SK-N-SH (cell line): ENCODE data around the gene RNF11. TPM values are rescaled to one million over a fixed set of nuclear protein-coding genes. Genes with fewer than 3 reads are reported as not detected.

Experiments
- CTCF ChIA-PET: fragments of 300-600, 350-600 bp; formaldehyde crosslinking; extraction: SDS; loops from one replicate; lab custom pipeline; 2021; lab: Yijun Ruan, JAX
- POLR2A ChIA-PET: fragments of 350-600 bp; sonication (Branson Sonifier 250); formaldehyde crosslinking; extraction: SDS; loops from one replicate; lab custom pipeline; 2020; ENCODE audit warnings: antibody characterized with exemption, inconsistent platforms; lab: Yijun Ruan, JAX
- DNase-seq: peaks from one replicate; pipeline ENCODE4 v3.0.0; 2012
- H2AFZ ChIP-seq: fragments of 200-600 bp; sonication (generic); 2 replicates; pipeline ENCODE4 v1.8.1; 2016; ENCODE audit warnings: antibody characterized with exemption, mild to moderate bottlenecking, low read depth
- H3F3A ChIP-seq: fragments of 200-600 bp; sonication (generic); replicated peaks from 2 replicates; pipeline ENCODE3; 2016; ENCODE audit warnings: antibody characterized with exemption, mild to moderate bottlenecking; ENCODE audit not compliant: insufficient read depth
- H3K27ac ChIP-seq, 2 experiments: fragments of 200-500 bp in 1 of 2; fragments of 200-600 bp in 1 of 2; sonication (Bioruptor generic) in 1 of 2; sonication (generic), shearing (Covaris generic) in 1 of 2; 2 replicates each; pipeline versions ENCODE4 v1.5.1 to v1.6.1; 2014 to 2016; ENCODE audit warnings: low read depth in 2 of 2, inconsistent platforms in 1 of 2, low read length in 1 of 2, mild to moderate bottlenecking in 1 of 2, mixed read lengths in 1 of 2
- H3K27me3 ChIP-seq: fragments of 200-600 bp; sonication (generic), shearing (Covaris generic); 2 replicates; pipeline ENCODE4 v1.6.1; 2016; ENCODE audit warnings: mixed run types; ENCODE audit not compliant: insufficient read depth
- H3K36me3 ChIP-seq, 2 experiments: fragments of 200-500 bp in 1 of 2; fragments of 200-600 bp in 1 of 2; sonication (Bioruptor generic) in 1 of 2; sonication (generic) in 1 of 2; replicated peaks in 1 of 2; 2 replicates each; pipeline versions ENCODE3 to v1.5.1; 2014 to 2016; ENCODE audit warnings: low read length in 1 of 2, mild to moderate bottlenecking in 1 of 2; ENCODE audit not compliant: insufficient read depth in 2 of 2, control insufficient read depth in 1 of 2
- H3K4me1 ChIP-seq, 2 experiments: fragments of 200-500 bp in 1 of 2; fragments of 200-600 bp in 1 of 2; sonication (Bioruptor generic) in 1 of 2; sonication (generic), shearing (Covaris generic) in 1 of 2; 2 replicates each; pipeline versions ENCODE4 v1.5.1 to v1.6.1; 2014 to 2016; ENCODE audit warnings: low read depth in 1 of 2, low read length in 1 of 2, mixed run types in 1 of 2; ENCODE audit not compliant: insufficient read depth in 2 of 2, control insufficient read depth in 1 of 2
- H3K4me2 ChIP-seq: fragments of 200-600 bp; sonication (generic), shearing (Covaris generic); 2 replicates; pipeline ENCODE4 v1.6.1; 2017; ENCODE audit warnings: mixed run types
- H3K4me3 ChIP-seq, 2 experiments: fragments of 200-500 bp in 1 of 2; fragments of 200-600 bp in 1 of 2; sonication (Bioruptor generic) in 1 of 2; sonication (generic), shearing (Covaris generic) in 1 of 2; 2 replicates each; pipeline versions ENCODE4 v1.5.1 to v1.8.1; 2014 to 2016; ENCODE audit warnings: low read depth in 2 of 2, inconsistent platforms in 1 of 2, low read length in 1 of 2, mild to moderate bottlenecking in 1 of 2, mixed read lengths in 1 of 2, moderate library complexity in 1 of 2
- H3K79me2 ChIP-seq: fragments of 200-600 bp; sonication (generic); 2 replicates; pipeline ENCODE4 v1.8.1; 2017; ENCODE audit warnings: mild to moderate bottlenecking; ENCODE audit not compliant: insufficient read depth
- H3K9ac ChIP-seq: fragments of 200-600 bp; sonication (generic); 2 replicates; pipeline ENCODE4 v1.6.1; 2017; ENCODE audit warnings: mixed run types
- H3K9me2 ChIP-seq: fragments of 200-600 bp; sonication (generic); 2 replicates; pipeline ENCODE4 v1.6.1; 2017; ENCODE audit warnings: mixed run types
- H3K9me3 ChIP-seq: fragments of 200-600 bp; sonication (generic); 2 replicates; pipeline ENCODE4 v1.6.1; 2017; ENCODE audit warnings: mixed run types, mild to moderate bottlenecking, moderate library complexity
- H4K20me1 ChIP-seq: fragments of 200-600 bp; sonication (generic); 2 replicates; pipeline ENCODE4 v1.6.1; 2017; ENCODE audit warnings: mild to moderate bottlenecking, mixed run types; ENCODE audit not compliant: insufficient read depth
- CHD2 ChIP-seq: fragments of 150-350 bp; IDR thresholded peaks from 2 replicates; pipeline ENCODE4 v1.6.1; 2018; ENCODE audit warnings: low read length; ENCODE audit not compliant: partially characterized antibody
- EZH2phosphoT487 ChIP-seq: fragments of 200-600 bp; sonication (generic); IDR thresholded peaks from 2 replicates; pipeline ENCODE4 v1.6.1; 2017; ENCODE audit warnings: low read depth, mixed run types, mild to moderate bottlenecking, antibody characterized with exemption, moderate library complexity, borderline replicate concordance
- FOXJ3 ChIP-seq: sonication (generic); formaldehyde crosslinking; IDR thresholded peaks from 2 replicates; pipeline ENCODE4 v1.5.1; 2020; ENCODE audit warnings: mild to moderate bottlenecking, missing genetic modification reagents
- FOXM1 ChIP-seq: IDR thresholded peaks from 2 replicates; pipeline ENCODE4 v1.4.0; 2012; ENCODE audit warnings: low read depth, mild to moderate bottlenecking
- GABPA ChIP-seq: IDR thresholded peaks from 2 replicates; pipeline ENCODE4 v1.4.0; 2012; ENCODE audit warnings: low read depth, mild to moderate bottlenecking
- IRF3 ChIP-seq: fragments of 150-350 bp; IDR thresholded peaks from 2 replicates; pipeline ENCODE4 v1.6.1; 2016; ENCODE audit warnings: mild to moderate bottlenecking, low read depth, low read length
- JUND ChIP-seq: IDR thresholded peaks from 2 replicates; pipeline ENCODE4 v1.4.0; 2012
- NRF1 ChIP-seq: IDR thresholded peaks from 2 replicates; pipeline ENCODE4 v1.6.1; 2012; ENCODE audit warnings: low read depth, mild to moderate bottlenecking, low read length
- RAD21 ChIP-seq: IDR thresholded peaks from 2 replicates; pipeline ENCODE4 v1.6.1; 2012; ENCODE audit warnings: mild to moderate bottlenecking, low read length
- RCOR1 ChIP-seq: fragments of 150-350 bp; IDR thresholded peaks from 2 replicates; pipeline ENCODE4 v1.6.1; 2017; ENCODE audit warnings: antibody characterized with exemption, low read length
- REST ChIP-seq: IDR thresholded peaks from 2 replicates; pipeline ENCODE4 v1.6.1; 2012; ENCODE audit warnings: mild to moderate bottlenecking, low read depth, low read length, moderate library complexity
- RFX5 ChIP-seq: IDR thresholded peaks from 2 replicates; pipeline ENCODE4 v1.6.1; 2012; ENCODE audit warnings: mild to moderate bottlenecking, improper control_type of control experiment, low read length
- RXRA ChIP-seq: IDR thresholded peaks from 2 replicates; pipeline ENCODE4 v1.4.0; 2012; ENCODE audit warnings: low read depth, mild to moderate bottlenecking, borderline replicate concordance
- SIN3A ChIP-seq: IDR thresholded peaks from 2 replicates; pipeline ENCODE4 v1.6.1; 2012; ENCODE audit warnings: low read depth, mild to moderate bottlenecking, low read length, moderate library complexity, borderline replicate concordance
- USF2 ChIP-seq: fragments of 150-350 bp; IDR thresholded peaks from 2 replicates; pipeline ENCODE4 v1.6.1; 2017; ENCODE audit warnings: antibody characterized with exemption, low read length, low read depth, borderline replicate concordance
- YY1 ChIP-seq: IDR thresholded peaks from 2 replicates; pipeline ENCODE4 v1.4.0; 2012; ENCODE audit warnings: low read depth, mild to moderate bottlenecking
- WGBS: methylation state at CpG from one replicate; pipeline ENCODE4 v1.1.6; 2017; ENCODE audit warnings: low lambda C conversion rate; 5-methylcytosine and 5-hydroxymethylcytosine counted together
- polyA plus RNA-seq, 3 experiments: library from polyadenylated mRNA; depleted of rRNA; stranded (reverse); fragments of >200 nt; gene quantifications; 2 replicates each; pipeline ENCODE4 v1.2.3, GENCODE V29; 2012

Gene RNF11
- polyA plus RNA-seq, 1 of the 3 experiments (the other 2 are of a cell fraction), result 62.5 TPM

- no peak for TF ChIP-seq FOXM1
- TF ChIP-seq YY1, result no peak
- TF ChIP-seq EZH2phosphoT487, result no peak
- TF ChIP-seq REST, result no peak
- no peak for TF ChIP-seq RFX5
- no peak for TF ChIP-seq RAD21
These were observed 75.8 kb downstream of the RNF11 start (continued) for GRCh38 chr1:51311826-51312225.

GRCh38 chr1:51312718-51313117, 76.6 kb downstream of the RNF11 start:
- H3K27ac ChIP-seq, result no peak overlapping the region
- no peak overlapping the region for H3K9ac ChIP-seq
- CTCF ChIA-PET, result interaction anchor here (2.9 kb wide), 1 partner anchor 16 kb away, joined by 11 read pairs; no protein-coding TSS in a partner anchor
- H3K79me2 ChIP-seq, result no peaks in the 10 kb centered on the region
- no peak overlapping the region for H2AFZ ChIP-seq
- no peak overlapping the region for H3K4me3 ChIP-seq
- no CpG with 5 or more reads among the region's 4 CpGs for WGBS
- TF ChIP-seq USF2 (no peak), NRF1 (no peak), REST (no peak), RXRA (no peak), GABPA (no peak), FOXJ3 (CRISPR knock-in tag) (no peak), JUND (no peak), EZH2phosphoT487 (no peak), RCOR1 (no peak), CHD2 (no peak), SIN3A (no peak), IRF3 (no peak)
- DNase-seq, result no peak
- H4K20me1 ChIP-seq, result no peaks in the 10 kb centered on the region
- no peaks in the 10 kb centered on the region for H3F3A ChIP-seq
- no peaks in the 10 kb centered on the region for H3K9me2 ChIP-seq
- H3K4me2 ChIP-seq, result no peak overlapping the region
- POLR2A ChIA-PET, result no interaction called here
- H3K36me3 ChIP-seq, result no peaks in the 10 kb centered on the region
- no peaks in the 10 kb centered on the region for H3K27me3 ChIP-seq
- no peaks in the 10 kb centered on the region for H3K9me3 ChIP-seq
- peaks cover 0 to 10% of the 10 kb centered on the region in 2 experiments; a peak in 3 of 4 replicates for H3K4me1 ChIP-seq
